ENCODE measurements around the gene HTR1D. TPM values are rescaled to one million over a fixed set of nuclear protein-coding genes. Genes with fewer than 3 reads are reported as not detected.
A peak's percentile ranks its signal among the peaks of the same experiment; 100 is the strongest.

The HTR1D gene
- total and polyA plus RNA-seq, 8 donors, result 0.07 to 0.26 (median 0.16) TPM

GRCh38 chr1:23200883-23201282 lies 16.4 kb downstream of the HTR1D start:
- H3K9me3 ChIP-seq, result no peaks in the 10 kb centered on the region
- ATAC-seq (no peak), DNase-seq (no peak)
- H3K27me3 ChIP-seq, result no peaks in the 10 kb centered on the region
- H3K36me3 ChIP-seq, result no peaks in the 10 kb centered on the region
- H3K4me1 ChIP-seq, result no peaks in the 10 kb centered on the region
- intact Hi-C loops (cut with DNase I), result no loop called here
- no peak overlapping the region for H3K4me3 ChIP-seq
- TF ChIP-seq CTCF (IDR thresholded peaks at IDR 0.05), result no peak
- no peak overlapping the region for H3K27ac ChIP-seq

- no peak for ATAC-seq
- H3K27ac ChIP-seq, result no peak overlapping the region
- intact Hi-C loops (cut with DNase I), result no loop called here
These were observed 18.9 kb downstream of the HTR1D start for GRCh38 chr1:23198373-23198772.

GRCh38 chr1:23196627-23197328 lies 20.5 kb downstream of the HTR1D start:
- no peak for DNase-seq
- Histone ChIP-seq H3K27me3 (no peaks in the 10 kb centered on the region), H3K9me3 (no peaks in the 10 kb centered on the region), H3K4me1 (no peaks in the 10 kb centered on the region), H3K4me3 (no peak overlapping the region), H3K36me3 (no peaks in the 10 kb centered on the region), H3K27ac (peak overlapping the region in 1 of 2 donors; percentile 59)
- ATAC-seq, result peak; percentile 91
- no peak for TF ChIP-seq CTCF (IDR thresholded peaks at IDR 0.05)
- intact Hi-C loops (cut with DNase I), result no loop called here

More at GRCh38 chr1:23198373-23198772, 18.9 kb downstream of the HTR1D start:
- Histone ChIP-seq H3K36me3 (no peaks in the 10 kb centered on the region), H3K9me3 (no peaks in the 10 kb centered on the region), H3K4me1 (no peaks in the 10 kb centered on the region), H3K4me3 (no peak overlapping the region), H3K27me3 (no peaks in the 10 kb centered on the region)
- no peak for DNase-seq
- no peak for TF ChIP-seq CTCF (IDR thresholded peaks at IDR 0.05)

- TF ChIP-seq CTCF (IDR thresholded peaks at IDR 0.05), result no peak
- H3K9me3 ChIP-seq, result no peaks in the 10 kb centered on the region
- intact Hi-C loops (cut with DNase I), result no loop called here
- no peaks in the 10 kb centered on the region for H3K27me3 ChIP-seq
- ATAC-seq (no peak), DNase-seq (no peak)
- H3K36me3 ChIP-seq, result no peaks in the 10 kb centered on the region
- no peak overlapping the region for H3K27ac ChIP-seq
- no peaks in the 10 kb centered on the region for H3K4me1 ChIP-seq
- no peak overlapping the region for H3K4me3 ChIP-seq
These were observed 22.9 kb downstream of the HTR1D start for GRCh38 chr1:23194119-23194984.

GRCh38 chr1:23193391-23194118 lies 23.7 kb downstream of the HTR1D start:
- Histone ChIP-seq H3K9me3 (no peaks in the 10 kb centered on the region), H3K27me3 (no peaks in the 10 kb centered on the region), H3K4me1 (no peaks in the 10 kb centered on the region), H3K4me3 (no peak overlapping the region), H3K27ac (no peak overlapping the region), H3K36me3 (no peaks in the 10 kb centered on the region)
- intact Hi-C loops (cut with DNase I), result no loop called here
- TF ChIP-seq CTCF (IDR thresholded peaks at IDR 0.05), result no peak
- no peak for ATAC-seq
- DNase-seq, result no peak
